ENCODE data around the gene ASPA.

DNA sequence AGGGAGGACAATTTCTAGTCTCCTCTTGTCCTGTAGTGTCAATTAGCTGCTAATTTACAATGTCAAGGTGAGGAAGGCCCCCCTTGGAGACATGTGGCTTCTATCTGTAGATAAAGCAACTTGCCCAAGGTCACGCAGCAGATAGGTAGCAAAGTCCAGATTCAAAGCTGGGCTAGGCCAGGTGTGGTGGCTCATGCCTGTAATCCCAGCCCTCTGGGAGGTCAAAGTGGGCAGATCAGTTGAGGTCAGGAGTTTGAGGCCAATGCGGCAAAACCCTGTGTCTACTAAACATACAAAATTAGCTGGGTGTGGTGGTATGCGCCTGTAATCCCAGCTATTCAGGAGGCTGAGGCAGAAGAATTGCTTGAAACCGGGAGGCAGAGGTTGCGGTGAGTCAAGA, 70.7 kb downstream of the ASPA start:
- TF ChIP-seq, protein P1, sequence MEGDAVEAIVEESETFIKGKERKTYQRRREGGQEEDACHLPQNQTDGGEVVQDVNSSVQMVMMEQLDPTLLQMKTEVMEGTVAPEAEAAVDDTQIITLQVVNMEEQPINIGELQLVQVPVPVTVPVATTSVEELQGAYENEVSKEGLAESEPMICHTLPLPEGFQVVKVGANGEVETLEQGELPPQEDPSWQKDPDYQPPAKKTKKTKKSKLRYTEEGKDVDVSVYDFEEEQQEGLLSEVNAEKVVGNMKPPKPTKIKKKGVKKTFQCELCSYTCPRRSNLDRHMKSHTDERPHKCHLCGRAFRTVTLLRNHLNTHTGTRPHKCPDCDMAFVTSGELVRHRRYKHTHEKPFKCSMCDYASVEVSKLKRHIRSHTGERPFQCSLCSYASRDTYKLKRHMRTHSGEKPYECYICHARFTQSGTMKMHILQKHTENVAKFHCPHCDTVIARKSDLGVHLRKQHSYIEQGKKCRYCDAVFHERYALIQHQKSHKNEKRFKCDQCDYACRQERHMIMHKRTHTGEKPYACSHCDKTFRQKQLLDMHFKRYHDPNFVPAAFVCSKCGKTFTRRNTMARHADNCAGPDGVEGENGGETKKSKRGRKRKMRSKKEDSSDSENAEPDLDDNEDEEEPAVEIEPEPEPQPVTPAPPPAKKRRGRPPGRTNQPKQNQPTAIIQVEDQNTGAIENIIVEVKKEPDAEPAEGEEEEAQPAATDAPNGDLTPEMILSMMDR (IDR thresholded peaks at IDR 0.05; ENCODE audit: insufficient read depth, low read depth, low read length), result no peak
- no peak for TF ChIP-seq EZH2 (IDR thresholded peaks at IDR 0.05; ENCODE audit: insufficient read depth, low read length)
